Parathyroid adenoma (tissue), 2 donors: Measurements from ENCODE around the gene MCM9.

Experiments
- H2AFZ ChIP-seq: fragments of 300-600 bp; sonication (generic); one replicate; pipeline ENCODE4 v1.7.0; 2017; ENCODE audit warnings: antibody characterized with exemption, mild to moderate bottlenecking
- H3K27ac ChIP-seq: fragments of 300-600 bp; sonication (generic); one replicate; pipeline ENCODE4 v1.7.0; 2017
- H3K27me3 ChIP-seq: fragments of 300-600 bp; sonication (generic); one replicate; pipeline ENCODE4 v1.7.0; 2017; ENCODE audit warnings: low read length; ENCODE audit not compliant: control insufficient read depth, insufficient read depth
- H3K36me3 ChIP-seq: fragments of 300-600 bp; sonication (generic); one replicate; pipeline ENCODE4 v1.7.0; 2017; ENCODE audit warnings: low read length; ENCODE audit not compliant: control insufficient read depth, insufficient read depth
- H3K4me1 ChIP-seq: fragments of 300-600 bp; sonication (generic); one replicate; pipeline ENCODE4 v1.7.0; 2017; ENCODE audit warnings: control low read depth
- H3K4me2 ChIP-seq: fragments of 300-600 bp; sonication (generic); one replicate; pipeline ENCODE4 v1.7.0; 2017; ENCODE audit warnings: low read length
- H3K4me3 ChIP-seq: fragments of 300-600 bp; sonication (generic); one replicate; pipeline ENCODE4 v1.7.0; 2017; ENCODE audit warnings: low read depth, low read length
- H3K79me2 ChIP-seq: fragments of 300-600 bp; sonication (generic); one replicate; pipeline ENCODE4 v1.7.0; 2017; ENCODE audit warnings: control low read depth
- H3K9ac ChIP-seq: fragments of 300-600 bp; sonication (generic); one replicate; pipeline ENCODE4 v1.7.0; 2017; ENCODE audit warnings: mild to moderate bottlenecking
- H3K9me3 ChIP-seq: fragments of 300-600 bp; sonication (generic); one replicate; pipeline ENCODE4 v1.7.0; 2017; ENCODE audit warnings: low read length; ENCODE audit not compliant: control insufficient read depth
- TF ChIP-seq, protein P1 (sequence below): fragments of 300-600 bp; sonication (generic); IDR thresholded peaks from one replicate; pipeline ENCODE4 v1.7.0; 2017; ENCODE audit warnings: antibody characterized with exemption, mild to moderate bottlenecking
- donor health status: primary hyperparathyroidism.

MCM9 gene

DNA sequence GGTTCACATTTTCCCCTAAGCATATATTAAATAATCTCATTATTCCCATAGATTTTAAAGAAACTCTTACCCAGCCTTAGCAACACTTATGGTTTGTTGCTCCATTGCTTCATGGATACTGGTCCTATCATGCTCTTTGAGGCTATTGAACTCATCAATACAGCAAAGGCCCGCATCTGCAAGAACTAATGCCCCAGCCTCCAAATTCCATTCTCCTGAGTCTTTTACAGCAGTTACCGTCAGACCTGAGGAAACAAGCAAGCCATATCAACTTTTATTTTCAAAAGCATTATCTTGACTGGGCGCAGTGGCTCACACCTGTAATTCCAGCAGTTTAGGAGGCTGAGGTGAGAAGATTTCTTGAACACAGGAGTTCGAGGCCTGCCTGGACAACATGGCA lies 78.7 kb downstream of the MCM9 start:
- TF ChIP-seq, protein P1, sequence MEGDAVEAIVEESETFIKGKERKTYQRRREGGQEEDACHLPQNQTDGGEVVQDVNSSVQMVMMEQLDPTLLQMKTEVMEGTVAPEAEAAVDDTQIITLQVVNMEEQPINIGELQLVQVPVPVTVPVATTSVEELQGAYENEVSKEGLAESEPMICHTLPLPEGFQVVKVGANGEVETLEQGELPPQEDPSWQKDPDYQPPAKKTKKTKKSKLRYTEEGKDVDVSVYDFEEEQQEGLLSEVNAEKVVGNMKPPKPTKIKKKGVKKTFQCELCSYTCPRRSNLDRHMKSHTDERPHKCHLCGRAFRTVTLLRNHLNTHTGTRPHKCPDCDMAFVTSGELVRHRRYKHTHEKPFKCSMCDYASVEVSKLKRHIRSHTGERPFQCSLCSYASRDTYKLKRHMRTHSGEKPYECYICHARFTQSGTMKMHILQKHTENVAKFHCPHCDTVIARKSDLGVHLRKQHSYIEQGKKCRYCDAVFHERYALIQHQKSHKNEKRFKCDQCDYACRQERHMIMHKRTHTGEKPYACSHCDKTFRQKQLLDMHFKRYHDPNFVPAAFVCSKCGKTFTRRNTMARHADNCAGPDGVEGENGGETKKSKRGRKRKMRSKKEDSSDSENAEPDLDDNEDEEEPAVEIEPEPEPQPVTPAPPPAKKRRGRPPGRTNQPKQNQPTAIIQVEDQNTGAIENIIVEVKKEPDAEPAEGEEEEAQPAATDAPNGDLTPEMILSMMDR, result no peak

DNA sequence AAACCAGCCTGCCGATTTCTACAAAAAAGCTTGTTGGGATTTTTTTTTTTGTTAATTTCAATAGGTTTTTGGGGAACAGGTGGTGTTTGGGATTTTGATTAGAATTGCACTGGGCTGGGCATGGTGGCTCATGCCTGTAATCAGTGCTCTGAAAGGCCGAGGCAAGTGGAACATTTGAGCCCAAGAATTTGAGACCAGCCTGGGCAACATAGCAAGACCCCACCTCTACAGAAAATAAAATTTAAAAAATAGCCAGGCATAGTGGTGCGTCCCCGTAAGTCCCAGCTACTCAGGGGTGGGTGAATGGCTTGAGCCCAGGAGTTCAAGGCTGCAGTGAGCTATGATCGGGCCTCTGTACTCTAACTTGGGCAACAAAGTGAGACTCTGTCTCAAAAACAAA lies 81.6 kb downstream of the MCM9 start:
- Histone ChIP-seq H3K36me3 (no peaks in the 10 kb centered on the region), H3K4me1 (no peaks in the 10 kb centered on the region), H3K4me3 (no peak overlapping the region), H3K79me2 (peaks cover 3% of the 10 kb centered on the region), H3K9me3 (no peaks in the 10 kb centered on the region), H2AFZ (no peak overlapping the region), H3K9ac (no peak overlapping the region), H3K27me3 (no peaks in the 10 kb centered on the region), H3K4me2 (no peak overlapping the region), H3K27ac (no peak overlapping the region)
- TF ChIP-seq, protein P1, result no peak

More for the DNA sequence above, 78.7 kb downstream of the MCM9 start:
- H3K36me3 ChIP-seq, result no peaks in the 10 kb centered on the region
- no peak overlapping the region for H3K4me3 ChIP-seq
- H3K4me1 ChIP-seq, result no peaks in the 10 kb centered on the region
- no peak overlapping the region for H3K4me2 ChIP-seq
- H3K9me3 ChIP-seq, result no peaks in the 10 kb centered on the region
- no peaks in the 10 kb centered on the region for H3K27me3 ChIP-seq
- no peak overlapping the region for H3K9ac ChIP-seq
- peaks cover 10% of the 10 kb centered on the region for H3K79me2 ChIP-seq
- H2AFZ ChIP-seq, result no peak overlapping the region
- no peak overlapping the region for H3K27ac ChIP-seq

DNA sequence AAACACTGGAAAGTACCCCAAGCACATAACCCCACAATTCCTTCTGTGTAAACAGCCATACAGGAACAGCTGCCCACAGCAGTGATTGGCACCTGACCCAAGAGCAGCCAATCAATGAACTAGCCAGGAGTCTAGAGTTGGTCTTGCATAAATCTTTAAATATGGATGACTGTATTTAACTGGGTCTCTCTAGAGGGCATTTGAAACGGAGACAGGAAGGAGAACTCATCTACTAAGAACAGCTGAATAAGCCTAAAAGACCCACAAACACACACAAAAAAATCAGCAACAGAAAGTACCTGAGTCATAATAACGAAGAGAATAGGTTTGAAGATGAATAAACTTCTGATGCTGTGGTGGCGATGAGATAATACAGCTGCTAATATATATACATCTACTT lies 90.0 kb downstream of the MCM9 start:
- no peaks in the 10 kb centered on the region for H3K36me3 ChIP-seq

DNA sequence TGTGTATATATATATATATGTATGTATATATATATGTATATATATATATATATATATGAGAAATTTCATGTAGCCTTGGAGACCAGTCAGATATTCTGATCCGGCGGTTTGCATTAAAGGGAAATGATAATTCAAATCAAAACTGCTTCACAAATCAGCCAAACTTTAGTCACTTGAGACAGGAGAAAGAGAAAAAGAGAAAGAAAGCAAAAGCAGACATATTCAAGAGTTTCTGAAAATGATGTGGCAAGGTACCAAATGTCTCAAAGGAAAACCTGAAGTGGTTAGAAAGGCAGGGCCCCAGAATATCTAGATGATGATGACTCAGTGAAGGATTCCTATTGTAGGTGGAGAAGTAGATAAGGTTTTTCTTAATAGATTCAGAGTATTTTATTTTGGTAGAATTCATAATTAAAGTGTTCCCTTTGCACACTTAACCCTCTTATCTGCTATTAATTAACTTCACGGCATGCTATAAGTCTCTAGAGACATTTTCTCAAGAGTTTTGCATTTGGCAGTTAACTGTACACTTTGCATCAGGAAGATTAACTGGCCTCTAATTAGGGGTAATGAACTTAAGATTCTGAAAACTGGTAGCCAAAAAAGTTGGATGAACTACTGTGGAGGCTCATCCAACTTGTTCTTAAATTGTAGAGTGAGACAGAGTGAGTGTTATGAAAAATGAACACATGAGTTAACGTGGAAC lies 91.1 kb downstream of the MCM9 start:
- no peak overlapping the region for H3K4me3 ChIP-seq
- TF ChIP-seq, protein P1, result no peak
- no peak overlapping the region for H3K27ac ChIP-seq
- H3K9me3 ChIP-seq, result no peaks in the 10 kb centered on the region
- H3K9ac ChIP-seq, result no peak overlapping the region
- H3K36me3 ChIP-seq, result no peaks in the 10 kb centered on the region
- no peaks in the 10 kb centered on the region for H3K79me2 ChIP-seq
- no peak overlapping the region for H3K4me2 ChIP-seq
- H3K4me1 ChIP-seq, result peaks cover 7% of the 10 kb centered on the region
- H3K27me3 ChIP-seq, result no peaks in the 10 kb centered on the region
- H2AFZ ChIP-seq, result no peak overlapping the region

More for the DNA sequence above, 90.0 kb downstream of the MCM9 start:
- H3K4me3 ChIP-seq, result no peak overlapping the region
- TF ChIP-seq, protein P1, result no peak
- no peaks in the 10 kb centered on the region for H3K79me2 ChIP-seq
- H3K9me3 ChIP-seq, result no peaks in the 10 kb centered on the region
- no peaks in the 10 kb centered on the region for H3K27me3 ChIP-seq
- no peak overlapping the region for H3K9ac ChIP-seq
- no peak overlapping the region for H3K4me2 ChIP-seq
- H3K27ac ChIP-seq, result no peak overlapping the region
- H3K4me1 ChIP-seq, result peaks cover 7% of the 10 kb centered on the region
- no peak overlapping the region for H2AFZ ChIP-seq

DNA sequence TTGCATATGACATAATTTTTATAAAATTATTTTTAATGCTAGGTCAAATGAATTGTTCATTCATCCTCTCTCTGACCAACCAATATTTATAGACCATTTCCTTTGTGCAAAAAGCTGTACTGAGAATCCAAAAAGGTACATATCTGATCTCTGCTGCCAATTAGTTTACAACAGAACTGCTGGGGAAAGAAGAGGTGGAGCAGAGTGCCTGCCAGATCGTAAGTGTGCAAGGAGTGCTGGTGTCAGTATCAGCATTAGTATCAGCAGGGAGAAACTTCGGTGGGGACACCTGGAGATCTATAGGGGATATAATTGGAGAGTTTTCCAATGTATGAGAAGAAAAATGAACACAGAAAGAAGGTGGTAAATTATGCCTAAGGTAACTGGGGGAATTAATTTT lies 104.3 kb downstream of the MCM9 start:
- Histone ChIP-seq H3K9me3 (no peaks in the 10 kb centered on the region), H3K9ac (no peak overlapping the region), H3K4me2 (no peak overlapping the region), H3K4me1 (peaks cover 2% of the 10 kb centered on the region), H2AFZ (no peak overlapping the region), H3K27ac (no peak overlapping the region), H3K27me3 (no peaks in the 10 kb centered on the region), H3K4me3 (no peak overlapping the region), H3K36me3 (no peaks in the 10 kb centered on the region), H3K79me2 (no peaks in the 10 kb centered on the region)
- TF ChIP-seq, protein P1, result no peak
